ENCODE measurements around the gene IMMP2L. TPM values are rescaled to one million over a fixed set of nuclear protein-coding genes. Genes with fewer than 3 reads are reported as not detected.

IMMP2L gene
- total RNA-seq, 6 experiments from 2014 or later, result 14.2 to 25.3 (median 19.7) TPM

GRCh38 chr7:111049971-111050680 lies 512.2 kb downstream of the IMMP2L start:
- no peak for TF ChIP-seq POLR2A (IDR thresholded peaks at IDR 0.05)
- TF ChIP-seq CTCF (IDR thresholded peaks at IDR 0.05), result no peak
- intact Hi-C loops (cut with DNase I), result no loop called here
- no peaks in the 10 kb centered on the region for H3K9me3 ChIP-seq
- 79% methylated on average over 7 of the region's 7 CpGs for WGBS (ENCODE audit: insufficient coverage, low coverage, low lambda C conversion rate, missing lambda C conversion rate)
- ATAC-seq (no peak), DNase-seq (no peak)
- H3K36me3 ChIP-seq, result no peaks in the 10 kb centered on the region
- H3K27me3 ChIP-seq, result no peaks in the 10 kb centered on the region
- H3K4me1 ChIP-seq, result no peaks in the 10 kb centered on the region
- no peak overlapping the region for H3K4me3 ChIP-seq
- no peak overlapping the region for H3K27ac ChIP-seq

- H3K4me1 ChIP-seq, result no peaks in the 10 kb centered on the region
- no peak overlapping the region for H3K4me3 ChIP-seq
- H3K9me3 ChIP-seq, result no peaks in the 10 kb centered on the region
- DNase-seq, result no peak
- no peaks in the 10 kb centered on the region for H3K27me3 ChIP-seq
- TF ChIP-seq POLR2A (IDR thresholded peaks at IDR 0.05) (no peak), CTCF (IDR thresholded peaks at IDR 0.05) (no peak)
- no peaks in the 10 kb centered on the region for H3K36me3 ChIP-seq
- H3K27ac ChIP-seq, result no peak overlapping the region
- 82% methylated on average over 3 of the region's 4 CpGs for WGBS (ENCODE audit: insufficient coverage, low coverage, low lambda C conversion rate, missing lambda C conversion rate)
- peak; percentile 26 to 85 (median 58) for ATAC-seq
- intact Hi-C loops (cut with DNase I), result no loop called here
Observed at GRCh38 chr7:111047595-111047994, 514.7 kb downstream of the IMMP2L start.

- H3K9me3 ChIP-seq, result no peaks in the 10 kb centered on the region
- H3K27me3 ChIP-seq, result no peaks in the 10 kb centered on the region
- DNase-seq, result no peak
- TF ChIP-seq POLR2A (IDR thresholded peaks at IDR 0.05) (no peak), CTCF (IDR thresholded peaks at IDR 0.05) (no peak)
- intact Hi-C loops (cut with DNase I), result no loop called here
- peak in 1 of 4 donors; percentile 25 for ATAC-seq
- no peak overlapping the region for H3K27ac ChIP-seq
- H3K4me3 ChIP-seq, result no peak overlapping the region
- H3K4me1 ChIP-seq, result no peaks in the 10 kb centered on the region
- no peaks in the 10 kb centered on the region for H3K36me3 ChIP-seq
Observed at GRCh38 chr7:111045449-111045848, 516.8 kb downstream of the IMMP2L start.

GRCh38 chr7:111043561-111043960 lies 518.7 kb downstream of the IMMP2L start:
- WGBS (ENCODE audit: insufficient coverage, low coverage, low lambda C conversion rate, missing lambda C conversion rate), result 90% methylated on average over 1 of the region's 1 CpG
- H3K9me3 ChIP-seq, result no peaks in the 10 kb centered on the region
- no peak overlapping the region for H3K27ac ChIP-seq
- DNase-seq (no peak), ATAC-seq (no peak)
- H3K27me3 ChIP-seq, result no peaks in the 10 kb centered on the region
- H3K4me1 ChIP-seq, result no peaks in the 10 kb centered on the region
- TF ChIP-seq POLR2A (IDR thresholded peaks at IDR 0.05) (no peak), CTCF (IDR thresholded peaks at IDR 0.05) (no peak)
- intact Hi-C loops (cut with DNase I), result no loop called here
- H3K36me3 ChIP-seq, result no peaks in the 10 kb centered on the region
- no peak overlapping the region for H3K4me3 ChIP-seq

GRCh38 chr7:111042842-111043241 lies 519.5 kb downstream of the IMMP2L start:
- Histone ChIP-seq H3K4me3 (no peak overlapping the region), H3K4me1 (no peaks in the 10 kb centered on the region), H3K27ac (no peak overlapping the region), H3K36me3 (no peaks in the 10 kb centered on the region), H3K9me3 (no peaks in the 10 kb centered on the region), H3K27me3 (no peaks in the 10 kb centered on the region)
- intact Hi-C loops (cut with DNase I), result no loop called here
- TF ChIP-seq POLR2A (IDR thresholded peaks at IDR 0.05) (no peak), CTCF (IDR thresholded peaks at IDR 0.05) (no peak)
- no peak for ATAC-seq
- no peak for DNase-seq
- WGBS (ENCODE audit: insufficient coverage, low coverage, low lambda C conversion rate, missing lambda C conversion rate), result 95% methylated on average over 2 of the region's 2 CpGs

All from right lobe of liver (tissue), 6 donors.